ENCODE measurements around the gene GRK5.
"Not testable (repeated sequence)": the region's sequence is repeated elsewhere in the genome, so short reads cannot be mapped to it uniquely, and the experiment has no call there.

The GRK5 gene

DNA sequence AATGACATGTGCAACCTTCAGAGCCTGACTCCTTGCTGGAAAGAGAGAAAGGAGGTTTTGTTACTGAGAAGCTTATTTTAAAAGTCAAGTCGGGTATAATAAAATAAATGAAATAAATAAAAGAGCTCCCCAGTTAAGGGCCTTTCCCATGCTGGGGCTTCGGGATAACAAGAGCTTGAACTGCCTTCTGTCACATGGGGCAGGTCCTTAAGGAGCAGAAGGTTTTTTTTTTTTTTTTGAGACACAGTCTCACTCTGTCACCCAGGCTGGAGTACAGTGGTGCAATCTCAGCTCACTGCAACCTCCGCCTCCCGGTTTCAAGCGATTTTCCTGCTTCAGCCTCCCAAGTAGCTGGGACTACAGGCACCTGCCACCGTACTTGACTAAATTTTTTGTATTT lies 31.6 kb downstream of the GRK5 start:
- H3K9me3 ChIP-seq; in situ Hi-C loops (cut with MboI; ENCODE audit: low sequenced_read_pairs); DNase-seq (ENCODE audit: low spot score in 2 of 2); H3K36me3 ChIP-seq (replicated peaks); H3K4me3 ChIP-seq; H3K27me3 ChIP-seq (ENCODE audit: low read depth); H3K4me1 ChIP-seq: not testable (repeated sequence)

GRCh38 chr10:119239630-119240029 lies 32.3 kb downstream of the GRK5 start:
- DNase-seq (ENCODE audit: low spot score in 2 of 2); in situ Hi-C loops (cut with MboI; ENCODE audit: low sequenced_read_pairs): not testable (repeated sequence)

GRCh38 chr10:119241066-119241465 lies 33.7 kb downstream of the GRK5 start:
- no peaks in the 10 kb centered on the region for H3K36me3 ChIP-seq (replicated peaks)
- H3K9me3 ChIP-seq = no peaks in the 10 kb centered on the region
- no peaks in the 10 kb centered on the region for H3K4me1 ChIP-seq

More at GRCh38 chr10:119239630-119240029, 32.3 kb downstream of the GRK5 start:
- not testable (repeated sequence) for H3K4me1 ChIP-seq; H3K27me3 ChIP-seq (ENCODE audit: low read depth); H3K9me3 ChIP-seq; H3K36me3 ChIP-seq (replicated peaks); H3K4me3 ChIP-seq

GRCh38 chr10:119242186-119242585 lies 34.8 kb downstream of the GRK5 start:
- DNase-seq (ENCODE audit: low spot score in 2 of 2) = no peak
- no peaks in the 10 kb centered on the region for H3K9me3 ChIP-seq
- no peaks in the 10 kb centered on the region for H3K36me3 ChIP-seq (replicated peaks)
- H3K27me3 ChIP-seq (ENCODE audit: low read depth) = no peaks in the 10 kb centered on the region
- in situ Hi-C loops (cut with MboI; ENCODE audit: low sequenced_read_pairs) = no loop called here
- no peak overlapping the region for H3K4me3 ChIP-seq
- H3K4me1 ChIP-seq = no peaks in the 10 kb centered on the region

More at GRCh38 chr10:119241066-119241465, 33.7 kb downstream of the GRK5 start:
- H3K27me3 ChIP-seq (ENCODE audit: low read depth) = no peaks in the 10 kb centered on the region
- DNase-seq (ENCODE audit: low spot score in 2 of 2) = no peak
- no peak overlapping the region for H3K4me3 ChIP-seq
- in situ Hi-C loops (cut with MboI; ENCODE audit: low sequenced_read_pairs) = no loop called here

GRCh38 chr10:119243488-119243887 lies 36.1 kb downstream of the GRK5 start:
- H3K4me1 ChIP-seq = no peaks in the 10 kb centered on the region
- no peaks in the 10 kb centered on the region for H3K36me3 ChIP-seq (replicated peaks)
- no peaks in the 10 kb centered on the region for H3K27me3 ChIP-seq (ENCODE audit: low read depth)
- in situ Hi-C loops (cut with MboI; ENCODE audit: low sequenced_read_pairs) = no loop called here
- no peaks in the 10 kb centered on the region for H3K9me3 ChIP-seq
- DNase-seq (ENCODE audit: low spot score in 2 of 2) = no peak
- H3K4me3 ChIP-seq = no peak overlapping the region

DNA sequence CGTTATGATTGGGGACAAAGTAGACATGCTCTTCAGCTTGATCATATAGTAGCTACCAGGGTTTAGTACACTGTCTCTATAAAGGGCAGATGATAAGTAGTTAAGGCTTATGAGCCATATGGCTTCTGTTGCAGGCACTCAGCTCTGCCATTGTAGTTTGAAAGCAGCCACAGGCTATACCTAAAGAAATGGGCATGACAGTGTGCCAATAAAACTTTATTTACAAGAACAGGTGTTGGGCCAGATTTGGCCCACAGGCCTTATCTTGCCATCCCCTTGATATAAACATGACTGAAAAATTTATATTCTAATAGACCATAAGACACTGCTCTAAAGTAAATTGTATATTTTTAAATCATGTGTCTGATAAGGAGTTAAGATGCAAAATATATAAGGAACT lies 36.6 kb downstream of the GRK5 start:
- Histone ChIP-seq H3K4me3 (no peak overlapping the region), H3K4me1 (no peaks in the 10 kb centered on the region), H3K9me3 (no peaks in the 10 kb centered on the region), H3K27me3 (ENCODE audit: low read depth) (no peaks in the 10 kb centered on the region), H3K36me3 (replicated peaks) (no peaks in the 10 kb centered on the region)
- DNase-seq (ENCODE audit: low spot score in 2 of 2) = no peak
- in situ Hi-C loops (cut with MboI; ENCODE audit: low sequenced_read_pairs) = no loop called here

- Histone ChIP-seq H3K9me3 (no peaks in the 10 kb centered on the region), H3K27me3 (ENCODE audit: low read depth) (no peaks in the 10 kb centered on the region), H3K4me1 (no peaks in the 10 kb centered on the region), H3K36me3 (replicated peaks) (no peaks in the 10 kb centered on the region), H3K4me3 (no peak overlapping the region)
- DNase-seq (ENCODE audit: low spot score in 2 of 2) = no peak
- in situ Hi-C loops (cut with MboI; ENCODE audit: low sequenced_read_pairs) = no loop called here
These were observed 37.9 kb downstream of the GRK5 start for GRCh38 chr10:119245272-119245671.

DNA sequence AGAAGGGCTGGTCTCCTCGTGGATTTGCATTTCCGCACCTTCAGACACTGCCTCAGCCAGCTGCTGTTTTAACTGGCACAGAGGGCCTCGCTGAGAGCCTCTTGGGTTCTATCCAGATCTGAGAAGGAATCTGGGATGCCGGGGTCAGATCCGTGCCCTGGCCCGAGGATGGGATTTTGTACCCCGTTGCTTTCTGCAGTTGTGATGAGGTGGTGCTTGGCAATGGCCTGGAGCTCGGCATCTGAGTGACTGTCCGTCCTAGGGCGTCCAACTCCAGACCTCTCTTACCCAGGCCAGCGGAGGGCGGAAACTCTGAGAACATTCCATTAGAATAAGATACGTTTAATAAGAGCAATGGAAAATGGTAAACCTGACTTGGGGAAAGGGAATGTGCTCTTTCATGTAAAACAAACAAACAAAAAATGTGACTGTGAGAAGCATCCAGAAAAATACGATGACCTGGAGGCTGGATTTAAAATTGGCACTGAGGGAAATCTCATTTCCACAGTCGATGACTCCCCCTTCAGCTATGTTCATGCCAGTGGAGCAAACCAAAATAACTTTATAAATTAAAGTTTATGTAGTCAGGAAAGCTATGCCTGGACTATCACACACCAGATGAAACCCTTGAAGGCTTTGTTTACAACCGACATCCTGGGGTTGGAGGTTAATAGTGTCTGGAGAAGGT lies 39.6 kb downstream of the GRK5 start:
- Histone ChIP-seq H3K9me3 (no peaks in the 10 kb centered on the region), H3K4me1 (peaks cover 3% of the 10 kb centered on the region), H3K4me3 (no peak overlapping the region), H3K27me3 (ENCODE audit: low read depth) (no peaks in the 10 kb centered on the region), H3K36me3 (replicated peaks) (no peaks in the 10 kb centered on the region)
- no peak for DNase-seq (ENCODE audit: low spot score in 2 of 2)
- in situ Hi-C loops (cut with MboI; ENCODE audit: low sequenced_read_pairs) = no loop called here

DNA sequence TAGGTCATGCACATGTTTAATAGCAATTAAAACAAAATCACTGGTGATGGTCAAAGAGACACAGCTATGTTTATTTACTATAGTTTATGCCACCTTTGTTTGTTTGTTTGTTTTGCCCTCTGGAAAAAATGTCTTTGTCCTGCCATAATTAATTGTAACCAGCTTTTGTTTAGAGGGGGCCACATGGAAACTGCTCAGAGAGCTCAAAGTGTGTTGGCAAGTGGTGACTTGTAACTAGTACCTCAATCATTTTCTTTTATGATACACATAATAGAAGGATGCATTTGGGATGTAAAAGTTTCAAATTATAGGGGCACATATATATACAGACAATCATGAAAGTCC lies 40.2 kb downstream of the GRK5 start:
- Histone ChIP-seq H3K4me3 (no peak overlapping the region), H3K36me3 (replicated peaks) (no peaks in the 10 kb centered on the region), H3K9me3 (no peaks in the 10 kb centered on the region), H3K4me1 (peaks cover 3% of the 10 kb centered on the region), H3K27me3 (ENCODE audit: low read depth) (no peaks in the 10 kb centered on the region)
- in situ Hi-C loops (cut with MboI; ENCODE audit: low sequenced_read_pairs) = no loop called here
- no peak for DNase-seq (ENCODE audit: low spot score in 2 of 2)

- peaks cover 4% of the 10 kb centered on the region for H3K4me1 ChIP-seq
- H3K36me3 ChIP-seq (replicated peaks) = no peaks in the 10 kb centered on the region
- H3K9me3 ChIP-seq = no peaks in the 10 kb centered on the region
- no peak for DNase-seq (ENCODE audit: low spot score in 2 of 2)
- in situ Hi-C loops (cut with MboI; ENCODE audit: low sequenced_read_pairs) = no loop called here
- H3K27me3 ChIP-seq (ENCODE audit: low read depth) = no peaks in the 10 kb centered on the region
- H3K4me3 ChIP-seq = no peak overlapping the region
These were observed 40.8 kb downstream of the GRK5 start for GRCh38 chr10:119248184-119248583.

DNA sequence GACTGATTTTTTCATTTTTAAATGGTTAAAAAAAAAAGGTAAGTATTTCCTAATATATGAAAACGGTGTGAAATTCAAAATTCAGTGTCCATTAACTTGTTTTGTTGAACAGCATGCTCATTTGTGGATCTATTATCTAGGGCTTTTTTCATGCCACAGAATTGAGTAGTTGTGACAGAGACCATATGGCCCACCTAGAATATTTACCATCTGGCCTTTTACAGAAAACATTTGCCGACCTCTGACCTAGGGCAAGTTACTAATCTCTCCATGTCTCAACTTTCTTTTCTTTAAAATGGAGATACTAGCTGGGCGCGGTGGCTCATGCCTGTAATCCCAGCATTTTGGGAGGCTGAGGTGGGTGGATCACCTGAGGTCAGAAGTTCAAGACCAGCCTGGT lies 41.3 kb downstream of the GRK5 start:
- Histone ChIP-seq H3K4me1 (peaks cover 5% of the 10 kb centered on the region), H3K4me3 (no peak overlapping the region), H3K9me3 (no peaks in the 10 kb centered on the region), H3K27me3 (ENCODE audit: low read depth) (no peaks in the 10 kb centered on the region), H3K36me3 (replicated peaks) (no peaks in the 10 kb centered on the region)
- in situ Hi-C loops (cut with MboI; ENCODE audit: low sequenced_read_pairs) = no loop called here
- DNase-seq (ENCODE audit: low spot score in 2 of 2) = no peak

GRCh38 chr10:119250641-119251314 lies 43.4 kb downstream of the GRK5 start:
- Histone ChIP-seq H3K4me1 (peaks cover 5% of the 10 kb centered on the region), H3K4me3 (no peak overlapping the region), H3K9me3 (no peaks in the 10 kb centered on the region), H3K27me3 (ENCODE audit: low read depth) (no peaks in the 10 kb centered on the region), H3K36me3 (replicated peaks) (no peaks in the 10 kb centered on the region)
- no peak for DNase-seq (ENCODE audit: low spot score in 2 of 2)
- in situ Hi-C loops (cut with MboI; ENCODE audit: low sequenced_read_pairs) = no loop called here

DNA sequence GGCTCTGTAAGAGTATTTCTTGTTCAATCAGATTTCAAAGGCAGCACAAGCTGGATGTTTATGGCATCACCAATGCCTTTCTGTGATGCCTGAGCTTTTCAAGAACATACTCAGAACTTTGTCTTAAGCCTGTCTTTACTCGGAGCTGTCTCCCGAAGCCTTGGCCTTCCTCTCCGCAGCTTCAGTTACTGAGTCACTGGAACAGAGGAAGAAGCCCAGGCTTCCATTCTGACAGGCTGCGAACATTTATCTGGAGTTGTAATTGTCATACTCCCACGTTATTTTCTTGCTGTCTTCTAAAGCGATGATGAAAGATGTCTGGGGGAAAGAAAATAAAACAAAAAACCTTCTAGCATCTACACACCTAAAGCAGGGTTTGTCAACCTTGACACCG lies 43.9 kb downstream of the GRK5 start:
- no peak overlapping the region for H3K4me3 ChIP-seq
- in situ Hi-C loops (cut with MboI; ENCODE audit: low sequenced_read_pairs) = no loop called here
- DNase-seq (ENCODE audit: low spot score in 2 of 2) = no peak
- no peaks in the 10 kb centered on the region for H3K36me3 ChIP-seq (replicated peaks)
- no peaks in the 10 kb centered on the region for H3K9me3 ChIP-seq
- H3K4me1 ChIP-seq = peaks cover 5% of the 10 kb centered on the region
- no peaks in the 10 kb centered on the region for H3K27me3 ChIP-seq (ENCODE audit: low read depth)

DNA sequence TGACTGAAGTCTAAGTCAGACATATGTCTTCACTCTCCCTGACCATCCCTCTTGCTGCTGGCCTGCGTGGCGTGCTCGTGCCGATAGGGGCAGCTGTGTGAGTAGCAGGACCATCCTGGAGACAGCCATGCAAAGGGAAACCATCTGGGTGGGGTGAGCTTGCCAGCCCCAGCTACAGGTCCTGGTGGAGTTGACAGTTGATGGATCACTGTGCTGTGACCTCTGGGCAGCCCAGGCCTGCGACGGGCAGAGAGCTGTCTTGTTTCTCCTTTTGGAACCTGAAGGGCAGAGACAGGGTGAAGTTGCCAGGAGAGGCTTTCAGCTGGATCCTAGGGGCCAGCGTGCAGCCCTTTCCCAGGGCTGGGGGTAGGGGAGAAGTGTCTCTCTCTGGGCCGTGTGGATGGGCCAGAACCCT lies 44.7 kb downstream of the GRK5 start:
- peaks cover 5% of the 10 kb centered on the region for H3K4me1 ChIP-seq

More for the DNA sequence above, 44.7 kb downstream of the GRK5 start:
- no peaks in the 10 kb centered on the region for H3K27me3 ChIP-seq (ENCODE audit: low read depth)
- in situ Hi-C loops (cut with MboI; ENCODE audit: low sequenced_read_pairs) = no loop called here
- H3K9me3 ChIP-seq = no peaks in the 10 kb centered on the region
- DNase-seq (ENCODE audit: low spot score in 2 of 2) = no peak
- no peak overlapping the region for H3K4me3 ChIP-seq
- no peaks in the 10 kb centered on the region for H3K36me3 ChIP-seq (replicated peaks)
